ENCODE measurements around the gene KYAT1.

DNA sequence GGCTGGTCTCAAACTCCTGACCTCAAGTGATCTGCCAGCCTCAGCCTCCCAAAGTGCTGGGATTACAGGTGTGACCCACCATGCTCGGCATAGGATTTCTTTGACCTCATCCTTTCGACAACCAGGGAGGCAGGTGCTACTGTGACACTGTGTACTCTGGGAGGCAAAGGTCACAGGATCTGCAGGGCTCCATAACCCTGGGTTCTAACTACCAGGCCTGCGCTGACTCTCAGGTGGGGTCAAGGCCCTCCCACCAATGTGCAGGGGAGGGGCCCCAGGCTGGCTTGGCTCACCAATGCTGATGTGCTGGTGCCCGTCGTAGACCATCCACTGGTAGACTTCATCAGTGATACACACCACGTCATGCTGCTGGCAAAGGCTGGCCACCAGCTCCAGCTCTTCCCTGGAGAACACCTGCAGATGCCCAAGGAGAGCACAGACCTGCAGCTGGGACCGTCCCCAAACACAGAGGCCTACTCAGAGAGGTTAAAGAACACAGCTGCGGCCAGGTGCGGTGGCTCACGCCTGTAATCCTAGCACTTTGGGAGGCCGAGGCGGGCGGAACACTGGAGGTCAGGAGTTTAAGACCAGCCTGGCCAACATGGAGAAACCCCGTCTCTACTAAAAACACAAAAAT, 45.1 kb downstream of the KYAT1 start:
- TF ChIP-seq CTCF (IDR thresholded peaks at IDR 0.05; ENCODE audit: borderline replicate concordance, extremely low read depth, low read length, poor library complexity, severe bottlenecking), result no peak
- TF ChIP-seq EZH2 (IDR thresholded peaks at IDR 0.05; ENCODE audit: borderline replicate concordance, low read depth, low read length, severe bottlenecking), result no peak

All from DND-41 (cell line).